Sigmoid colon (tissue), 7 donors: ENCODE measurements around the gene GAL3ST2. TPM values are rescaled to one million over a fixed set of nuclear protein-coding genes. Genes with fewer than 3 reads are reported as not detected.

Experiments used
- DNase-seq: peaks from one replicate; pipeline ENCODE4 v3.0.0-alpha.2; 2019
- H3K27ac ChIP-seq, 4 donors: fragments of 200-600 bp; sonication (generic); one replicate each; pipeline ENCODE4 v1.5.1; 2016 to 2019; ENCODE audit warnings: mild to moderate bottlenecking in 1 of 4
- H3K27me3 ChIP-seq, 3 donors: fragments of 200-600 bp; sonication (generic); one replicate each; pipeline ENCODE4 v1.5.1; 2019; ENCODE audit warnings: mild to moderate bottlenecking in 1 of 3
- H3K36me3 ChIP-seq, 4 donors: fragments of 200-600 bp; sonication (generic); one replicate each; pipeline ENCODE4 v1.5.1; 2016 to 2019
- H3K4me1 ChIP-seq, 4 donors: fragments of 200-600 bp; sonication (generic); one replicate each; pipeline ENCODE4 v1.5.1; 2017 to 2019
- H3K4me3 ChIP-seq, 4 donors: fragments of 200-600 bp; sonication (generic); one replicate each; pipeline ENCODE4 v1.5.1; 2017 to 2019; ENCODE audit warnings: mild to moderate bottlenecking in 2 of 4, moderate library complexity in 1 of 4
- H3K9me3 ChIP-seq, 4 donors: fragments of 200-600 bp in 3 of 4; sonication (generic) in 3 of 4; one replicate each; pipeline versions ENCODE4 v1.5.1 to v1.6.1; 2013 to 2019
- CTCF ChIP-seq, 4 experiments: fragments of 450-650 bp in 3 of 4; fragments of 200-600 bp in 1 of 4; IDR thresholded peaks; one replicate each; pipeline ENCODE4 v1.5.1; 2016 to 2019; ENCODE audit warnings: antibody characterized with exemption in 4 of 4, mild to moderate bottlenecking in 3 of 4, moderate library complexity in 2 of 4
- EP300 ChIP-seq, 4 donors: sonication (generic); formaldehyde crosslinking; IDR thresholded peaks; one replicate each; pipeline ENCODE4 v1.6.1; 2017; ENCODE audit warnings: antibody characterized with exemption in 4 of 4
- POLR2A ChIP-seq, 2 donors: fragments of 450-650 bp; IDR thresholded peaks; one replicate each; pipeline ENCODE4 v1.6.1; 2016; ENCODE audit warnings: antibody characterized with exemption in 2 of 2, mild to moderate bottlenecking in 2 of 2, moderate library complexity in 2 of 2
- POLR2AphosphoS5 ChIP-seq, 4 donors: sonication (generic); formaldehyde crosslinking; IDR thresholded peaks; one replicate each; pipeline ENCODE4 v1.6.1; 2017; ENCODE audit warnings: antibody characterized with exemption in 4 of 4
- WGBS, 2 donors: extraction: QIAGEN DNeasy Blood & Tissue Kit; methylation state at CpG; one replicate each; pipeline ENCODE4 v1.1.7; 2013; 5-methylcytosine and 5-hydroxymethylcytosine counted together
- intact Hi-C: fragments of 100-400 bp; cut with DNase I; formaldehyde crosslinking; loops from one replicate; pipeline ENCODE4 v1.15.1; 2023
- polyA plus RNA-seq, 3 donors: library from polyadenylated mRNA; stranded (reverse); fragments of 200-250 nt; gene quantifications; one replicate each; pipeline ENCODE4 v1.2.3, GENCODE V29; 2013
- total RNA-seq, 4 donors: library from RNA; depleted of rRNA; stranded (reverse); fragments of >200 nt; gene quantifications; one replicate each; pipeline ENCODE4 v1.1.0, GENCODE V29; 2016
- donor health status: healthy with polysubstance abuse.
- donor health status: Bipolar disorder and iron deficiency.
- donor health status: healthy.

GAL3ST2 gene
- total and polyA plus RNA-seq, 7 donors, result 0.33 to 13.6 (median 3.0) TPM; not detected in 2

- H3K4me1 ChIP-seq, result no peaks in the 10 kb centered on the region
- peaks cover 0 to 8% (median 0%) of the 10 kb centered on the region in 3 donors for H3K27me3 ChIP-seq
- 91 to 95% methylated on average over 5 of the region's 5 CpGs for WGBS, 2 donors
- TF ChIP-seq EP300 (IDR thresholded peaks at IDR 0.05) (no peak), CTCF (IDR thresholded peaks at IDR 0.05) (no peak), POLR2A (IDR thresholded peaks at IDR 0.05) (no peak), POLR2AphosphoS5 (IDR thresholded peaks at IDR 0.05) (no peak)
- no peak overlapping the region for H3K4me3 ChIP-seq
- intact Hi-C loops, result no loop called here
- no peaks in the 10 kb centered on the region for H3K36me3 ChIP-seq
- DNase-seq, result no peak
- no peaks in the 10 kb centered on the region for H3K9me3 ChIP-seq
- no peak overlapping the region for H3K27ac ChIP-seq
Measured at GRCh38 chr2:241793385-241793784, 16.8 kb downstream of the GAL3ST2 start.

GRCh38 chr2:241794250-241794823 is 17.7 kb downstream of the GAL3ST2 start:
- no peaks in the 10 kb centered on the region for H3K36me3 ChIP-seq
- DNase-seq, result no peak
- WGBS, 2 donors, result 36 to 76% methylated on average over 10 of the region's 10 CpGs

GRCh38 chr2:241795021-241795999 is 18.7 kb downstream of the GAL3ST2 start:
- Histone ChIP-seq H3K36me3 (no peaks in the 10 kb centered on the region), H3K27me3 (peaks cover 0 to 14% (median 0%) of the 10 kb centered on the region in 3 donors), H3K27ac (no peak overlapping the region), H3K4me1 (no peaks in the 10 kb centered on the region), H3K9me3 (no peaks in the 10 kb centered on the region), H3K4me3 (no peak overlapping the region)
- 14 to 66% methylated on average over 31 of the region's 31 CpGs for WGBS, 2 donors
- TF ChIP-seq POLR2AphosphoS5 (IDR thresholded peaks at IDR 0.05), result no peak
- no peak for TF ChIP-seq POLR2A (IDR thresholded peaks at IDR 0.05)
- no peak for TF ChIP-seq CTCF (IDR thresholded peaks at IDR 0.05)
- no peak for TF ChIP-seq EP300 (IDR thresholded peaks at IDR 0.05)
- DNase-seq, result no peak
- intact Hi-C loops, result no loop called here

More at GRCh38 chr2:241794250-241794823, 17.7 kb downstream of the GAL3ST2 start:
- intact Hi-C loops, result no loop called here
- Histone ChIP-seq H3K4me1 (no peaks in the 10 kb centered on the region), H3K4me3 (no peak overlapping the region), H3K9me3 (no peaks in the 10 kb centered on the region), H3K27ac (no peak overlapping the region), H3K27me3 (peaks cover 0 to 11% (median 0%) of the 10 kb centered on the region in 3 donors)
- TF ChIP-seq EP300 (IDR thresholded peaks at IDR 0.05) (no peak), CTCF (IDR thresholded peaks at IDR 0.05) (no peak), POLR2A (IDR thresholded peaks at IDR 0.05) (no peak), POLR2AphosphoS5 (IDR thresholded peaks at IDR 0.05) (no peak)

- Histone ChIP-seq H3K4me3 (no peak overlapping the region), H3K27me3 (peaks cover 0 to 17% (median 0%) of the 10 kb centered on the region in 3 donors), H3K36me3 (no peaks in the 10 kb centered on the region), H3K27ac (no peak overlapping the region), H3K9me3 (no peaks in the 10 kb centered on the region), H3K4me1 (no peaks in the 10 kb centered on the region)
- intact Hi-C loops, result no loop called here
- DNase-seq, result no peak
- TF ChIP-seq CTCF (IDR thresholded peaks at IDR 0.05), result no peak
- WGBS, 2 donors, result 69 to 94% methylated on average over 13 of the region's 13 CpGs
Measured at GRCh38 chr2:241796209-241796608, 19.6 kb downstream of the GAL3ST2 start.
